Measurements from ENCODE around the gene NME7.

NME7 gene

DNA sequence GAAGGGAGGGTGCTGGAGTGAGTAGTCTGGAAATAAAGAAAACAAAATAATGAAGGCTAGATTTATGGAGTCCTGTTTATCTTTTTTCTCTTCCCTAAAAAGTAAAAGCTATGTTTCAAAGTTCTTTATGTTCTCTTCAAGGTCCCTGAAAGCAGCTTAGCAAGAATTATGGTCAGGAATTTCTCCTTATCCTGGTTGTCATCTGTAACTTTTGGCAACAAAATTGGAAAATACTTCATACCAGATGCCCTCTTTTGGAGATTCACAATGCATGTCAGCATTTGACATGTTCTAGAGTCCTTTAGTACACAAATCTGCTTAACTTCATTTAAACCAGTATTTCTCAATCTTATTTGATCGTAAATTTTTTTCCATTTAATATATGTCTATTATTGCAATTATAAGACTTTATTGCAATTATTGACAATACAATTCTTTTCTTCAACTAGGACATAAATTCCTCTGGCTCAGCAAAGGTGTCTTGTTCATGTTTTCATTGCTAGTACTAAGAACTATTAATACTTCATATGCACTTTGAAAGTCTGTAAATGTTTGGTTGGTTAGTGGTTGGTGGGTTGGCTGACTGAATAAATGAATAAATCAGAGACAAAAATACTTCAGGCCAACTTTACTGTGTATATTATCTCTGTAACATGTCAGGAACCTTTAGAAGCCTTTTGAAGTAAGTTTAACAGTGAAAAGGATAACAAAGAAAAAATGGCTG, 159.6 kb downstream of the NME7 start:
- Histone ChIP-seq H3K36me3 (ENCODE audit: control insufficient read depth, insufficient read depth, low read length) (no peaks in the 10 kb centered on the region), H3K27me3 (replicated peaks; ENCODE audit: control insufficient read depth, insufficient read depth, low read length) (no peaks in the 10 kb centered on the region), H3K4me3 (replicated peaks; ENCODE audit: low read depth, low read length) (no peak overlapping the region)
- DNase-seq (ENCODE audit: extremely low read depth, insufficient read length): no peak
- TF ChIP-seq, protein P1, sequence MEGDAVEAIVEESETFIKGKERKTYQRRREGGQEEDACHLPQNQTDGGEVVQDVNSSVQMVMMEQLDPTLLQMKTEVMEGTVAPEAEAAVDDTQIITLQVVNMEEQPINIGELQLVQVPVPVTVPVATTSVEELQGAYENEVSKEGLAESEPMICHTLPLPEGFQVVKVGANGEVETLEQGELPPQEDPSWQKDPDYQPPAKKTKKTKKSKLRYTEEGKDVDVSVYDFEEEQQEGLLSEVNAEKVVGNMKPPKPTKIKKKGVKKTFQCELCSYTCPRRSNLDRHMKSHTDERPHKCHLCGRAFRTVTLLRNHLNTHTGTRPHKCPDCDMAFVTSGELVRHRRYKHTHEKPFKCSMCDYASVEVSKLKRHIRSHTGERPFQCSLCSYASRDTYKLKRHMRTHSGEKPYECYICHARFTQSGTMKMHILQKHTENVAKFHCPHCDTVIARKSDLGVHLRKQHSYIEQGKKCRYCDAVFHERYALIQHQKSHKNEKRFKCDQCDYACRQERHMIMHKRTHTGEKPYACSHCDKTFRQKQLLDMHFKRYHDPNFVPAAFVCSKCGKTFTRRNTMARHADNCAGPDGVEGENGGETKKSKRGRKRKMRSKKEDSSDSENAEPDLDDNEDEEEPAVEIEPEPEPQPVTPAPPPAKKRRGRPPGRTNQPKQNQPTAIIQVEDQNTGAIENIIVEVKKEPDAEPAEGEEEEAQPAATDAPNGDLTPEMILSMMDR (IDR thresholded peaks at IDR 0.05; ENCODE audit: insufficient read depth, low read length, poor library complexity, severe bottlenecking): no peak

DNA sequence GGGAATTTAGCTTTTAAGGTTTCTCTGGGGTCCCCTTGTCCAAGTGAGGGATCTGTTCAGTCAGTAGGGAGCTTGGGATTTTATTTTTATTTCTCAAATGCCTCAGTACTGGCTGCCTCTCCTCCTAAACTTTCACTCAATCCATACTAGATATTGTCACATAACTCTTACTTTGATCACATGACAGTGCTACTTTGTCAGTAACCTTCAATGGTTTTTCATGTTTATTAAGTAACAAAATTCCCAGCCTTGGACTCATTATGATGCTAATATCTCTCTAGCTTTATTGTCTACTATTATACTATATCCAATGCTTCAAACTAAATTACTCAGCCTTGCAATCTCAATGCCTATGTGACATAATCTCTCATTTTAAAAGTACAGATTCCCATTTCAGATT, 163.4 kb downstream of the NME7 start:
- no peaks in the 10 kb centered on the region for H3K27me3 ChIP-seq (replicated peaks; ENCODE audit: control insufficient read depth, insufficient read depth, low read length)
- H3K36me3 ChIP-seq (ENCODE audit: control insufficient read depth, insufficient read depth, low read length): no peaks in the 10 kb centered on the region
- DNase-seq (ENCODE audit: extremely low read depth, insufficient read length): no peak
- no peak overlapping the region for H3K4me3 ChIP-seq (replicated peaks; ENCODE audit: low read depth, low read length)
- TF ChIP-seq, protein P1 (IDR thresholded peaks at IDR 0.05; ENCODE audit: insufficient read depth, low read length, poor library complexity, severe bottlenecking): no peak

DNA sequence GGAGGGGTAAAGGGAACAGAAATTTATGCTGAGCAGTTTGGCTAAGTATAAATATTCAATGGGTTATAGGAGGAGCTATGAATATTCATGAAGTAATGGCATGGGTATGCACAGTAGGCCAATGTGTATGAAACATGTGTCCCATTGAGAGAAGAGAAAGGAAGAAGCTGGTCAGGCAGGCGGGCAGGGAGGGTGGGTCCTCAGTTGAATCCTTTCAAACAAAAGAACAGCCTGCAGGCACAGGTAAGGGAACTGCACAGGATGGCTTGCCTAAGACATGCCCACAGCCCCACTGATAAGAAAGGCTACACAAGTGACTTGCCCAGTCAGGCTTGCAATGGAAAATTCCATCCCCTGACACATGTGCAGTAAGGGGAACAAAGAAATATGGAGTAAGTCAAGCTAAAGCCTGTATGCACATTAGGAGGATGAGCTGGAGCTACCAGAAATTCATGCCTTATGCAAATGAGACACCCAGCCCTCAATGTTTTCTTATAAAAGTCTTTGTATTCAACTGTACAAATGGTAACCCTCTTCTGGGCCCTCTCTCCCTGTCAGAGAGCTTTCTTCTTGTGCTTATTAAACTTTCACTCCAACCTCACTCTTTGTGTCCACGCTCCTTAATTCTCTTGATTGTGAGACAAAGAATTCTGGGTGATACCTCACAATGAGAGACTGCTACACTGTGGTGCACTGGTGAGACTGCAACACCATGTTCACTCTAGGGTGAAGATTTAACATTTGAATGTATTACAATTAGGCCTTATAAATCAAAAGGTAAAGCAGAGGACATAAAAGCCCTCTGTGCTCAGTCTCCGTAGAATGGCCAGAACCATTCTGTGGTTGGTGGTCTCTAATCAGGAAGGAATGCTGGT, 164.6 kb downstream of the NME7 start:
- Histone ChIP-seq H3K4me3 (replicated peaks; ENCODE audit: low read depth, low read length) (no peak overlapping the region), H3K36me3 (ENCODE audit: control insufficient read depth, insufficient read depth, low read length) (no peaks in the 10 kb centered on the region), H3K27me3 (replicated peaks; ENCODE audit: control insufficient read depth, insufficient read depth, low read length) (no peaks in the 10 kb centered on the region)
- TF ChIP-seq, protein P1 (IDR thresholded peaks at IDR 0.05; ENCODE audit: insufficient read depth, low read length, poor library complexity, severe bottlenecking): no peak
- no peak for DNase-seq (ENCODE audit: extremely low read depth, insufficient read length)

DNA sequence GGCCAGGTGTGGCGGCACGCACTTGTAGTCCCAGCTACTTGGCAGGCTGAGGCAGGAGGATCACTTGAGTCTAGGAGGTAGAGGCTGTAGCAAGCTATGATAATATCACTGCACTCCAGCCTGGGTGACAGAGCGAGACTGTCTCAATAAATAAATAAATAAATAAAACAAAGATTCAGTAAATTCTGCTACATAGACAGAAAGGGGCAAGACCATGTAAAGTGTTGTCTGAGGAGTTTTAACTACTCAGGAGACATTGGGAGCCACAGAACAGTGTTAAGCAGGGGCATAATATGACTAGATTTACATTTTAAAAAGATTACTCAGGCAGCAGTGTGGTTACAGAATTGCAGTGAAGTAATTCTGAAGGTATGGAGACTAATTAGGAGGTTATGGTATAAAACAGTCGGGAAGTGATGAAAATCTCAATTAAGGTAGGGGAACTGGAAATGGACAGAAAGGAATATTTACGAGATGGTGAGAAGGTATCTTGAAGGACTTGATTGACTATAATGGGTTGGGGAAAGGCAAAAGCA, 166.4 kb downstream of the NME7 start:
- Histone ChIP-seq H3K4me3 (replicated peaks; ENCODE audit: low read depth, low read length) (no peak overlapping the region), H3K36me3 (ENCODE audit: control insufficient read depth, insufficient read depth, low read length) (no peaks in the 10 kb centered on the region), H3K27me3 (replicated peaks; ENCODE audit: control insufficient read depth, insufficient read depth, low read length) (no peaks in the 10 kb centered on the region)
- TF ChIP-seq, protein P1 (IDR thresholded peaks at IDR 0.05; ENCODE audit: insufficient read depth, low read length, poor library complexity, severe bottlenecking): no peak
- no peak for DNase-seq (ENCODE audit: extremely low read depth, insufficient read length)

DNA sequence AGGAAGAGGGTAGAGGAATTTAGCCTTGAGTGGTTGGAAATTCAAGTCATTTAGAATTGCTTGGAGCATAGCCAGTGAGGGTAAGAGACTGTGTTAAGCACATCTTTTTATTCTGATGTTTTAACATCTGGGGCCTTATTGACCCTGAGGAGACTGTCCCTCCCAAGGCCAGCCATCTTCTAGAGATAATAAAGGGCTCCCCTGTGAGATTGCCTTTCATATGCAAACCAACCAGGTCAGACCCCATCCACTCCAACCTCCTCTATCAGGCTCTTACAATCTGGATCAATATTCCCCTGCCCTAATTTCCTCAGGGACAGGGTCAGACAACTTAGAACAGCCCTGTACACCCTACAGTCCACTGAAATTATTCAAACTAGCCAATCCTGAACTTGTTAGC, 167.3 kb downstream of the NME7 start:
- Histone ChIP-seq H3K4me3 (replicated peaks; ENCODE audit: low read depth, low read length) (no peak overlapping the region), H3K27me3 (replicated peaks; ENCODE audit: control insufficient read depth, insufficient read depth, low read length) (no peaks in the 10 kb centered on the region), H3K36me3 (ENCODE audit: control insufficient read depth, insufficient read depth, low read length) (no peaks in the 10 kb centered on the region)
- DNase-seq (ENCODE audit: extremely low read depth, insufficient read length): no peak
- TF ChIP-seq, protein P1 (IDR thresholded peaks at IDR 0.05; ENCODE audit: insufficient read depth, low read length, poor library complexity, severe bottlenecking): no peak
